Measurements from ENCODE around the gene IGSF21. TPM values are rescaled to one million over a fixed set of nuclear protein-coding genes. Genes with fewer than 3 reads are reported as not detected.
"Not testable (repeated sequence)": the region's sequence is repeated elsewhere in the genome, so short reads cannot be mapped to it uniquely, and the experiment has no call there.

IGSF21 gene
- total RNA-seq, 1 experiment from 2014 or later, result not detected

DNA sequence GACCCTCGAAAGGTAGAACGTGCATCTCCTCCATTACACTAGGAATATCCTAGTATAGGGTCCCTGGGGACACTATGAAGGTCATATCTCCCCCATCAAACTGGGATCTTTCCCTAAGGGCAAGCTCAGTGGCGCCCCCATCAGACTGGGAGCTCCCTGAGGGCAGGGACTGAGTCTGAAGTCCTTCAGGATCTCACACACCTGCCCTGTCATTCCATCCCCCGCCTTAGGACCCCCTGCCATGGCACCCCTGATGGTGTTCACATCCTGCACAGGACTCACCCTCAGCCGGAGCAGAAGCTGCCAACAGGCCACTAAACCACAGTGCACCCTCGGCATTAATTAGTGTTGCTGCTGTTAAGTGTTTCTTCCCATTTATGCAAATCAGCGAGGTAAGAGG is 50.4 kb downstream of the IGSF21 start:
- CTCF ChIA-PET, result no interaction called here
- intact Hi-C loops (cut with micrococcal nuclease; ENCODE audit: unreplicated experiment), result no loop called here
- Mint-ChIP-seq H3K4me3 (ENCODE audit: low read depth, unreplicated experiment) (no peak overlapping the region), H3K4me1 (ENCODE audit: low read depth, unreplicated experiment) (no peaks in the 10 kb centered on the region), H3K9me3 (ENCODE audit: low read depth, unreplicated experiment) (no peaks in the 10 kb centered on the region), H3K27ac (ENCODE audit: unreplicated experiment) (no peak overlapping the region), H3K27me3 (ENCODE audit: unreplicated experiment) (peaks cover 92% of the 10 kb centered on the region), H3K36me3 (ENCODE audit: insufficient read depth, unreplicated experiment) (no peaks in the 10 kb centered on the region)
- no peak for DNase-seq
- TF ChIP-seq, protein P1, sequence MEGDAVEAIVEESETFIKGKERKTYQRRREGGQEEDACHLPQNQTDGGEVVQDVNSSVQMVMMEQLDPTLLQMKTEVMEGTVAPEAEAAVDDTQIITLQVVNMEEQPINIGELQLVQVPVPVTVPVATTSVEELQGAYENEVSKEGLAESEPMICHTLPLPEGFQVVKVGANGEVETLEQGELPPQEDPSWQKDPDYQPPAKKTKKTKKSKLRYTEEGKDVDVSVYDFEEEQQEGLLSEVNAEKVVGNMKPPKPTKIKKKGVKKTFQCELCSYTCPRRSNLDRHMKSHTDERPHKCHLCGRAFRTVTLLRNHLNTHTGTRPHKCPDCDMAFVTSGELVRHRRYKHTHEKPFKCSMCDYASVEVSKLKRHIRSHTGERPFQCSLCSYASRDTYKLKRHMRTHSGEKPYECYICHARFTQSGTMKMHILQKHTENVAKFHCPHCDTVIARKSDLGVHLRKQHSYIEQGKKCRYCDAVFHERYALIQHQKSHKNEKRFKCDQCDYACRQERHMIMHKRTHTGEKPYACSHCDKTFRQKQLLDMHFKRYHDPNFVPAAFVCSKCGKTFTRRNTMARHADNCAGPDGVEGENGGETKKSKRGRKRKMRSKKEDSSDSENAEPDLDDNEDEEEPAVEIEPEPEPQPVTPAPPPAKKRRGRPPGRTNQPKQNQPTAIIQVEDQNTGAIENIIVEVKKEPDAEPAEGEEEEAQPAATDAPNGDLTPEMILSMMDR (IDR thresholded peaks at IDR 0.05; ENCODE audit: unreplicated experiment), result no peak
- BruUV-seq (replicated peaks), result no TSS peak

DNA sequence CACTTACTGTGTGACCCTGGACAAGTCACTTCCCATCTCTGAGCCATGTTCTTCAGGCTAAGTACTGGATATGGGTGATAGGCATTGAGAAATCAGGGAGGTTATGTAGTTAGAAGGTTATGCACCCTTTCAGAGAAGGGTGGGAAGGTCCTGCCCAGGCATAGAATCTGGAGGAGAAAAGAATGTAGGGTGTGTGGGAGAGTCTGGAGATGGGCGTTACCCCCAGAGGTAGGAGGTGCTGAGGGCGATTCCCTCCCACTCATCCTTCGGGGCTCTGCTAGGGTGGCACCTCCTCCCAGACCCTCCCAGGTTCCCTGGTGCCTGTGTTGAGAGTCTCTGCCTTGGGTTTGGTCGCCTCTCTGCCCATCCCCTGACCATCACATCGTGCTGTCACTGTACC is 51.1 kb downstream of the IGSF21 start:
- Mint-ChIP-seq H3K4me3 (ENCODE audit: low read depth, unreplicated experiment) (no peak overlapping the region), H3K4me1 (ENCODE audit: low read depth, unreplicated experiment) (no peaks in the 10 kb centered on the region), H3K27ac (ENCODE audit: unreplicated experiment) (no peak overlapping the region), H3K27me3 (ENCODE audit: unreplicated experiment) (peaks cover 92% of the 10 kb centered on the region), H3K36me3 (ENCODE audit: insufficient read depth, unreplicated experiment) (no peaks in the 10 kb centered on the region), H3K9me3 (ENCODE audit: low read depth, unreplicated experiment) (no peaks in the 10 kb centered on the region)
- intact Hi-C loops (cut with micrococcal nuclease; ENCODE audit: unreplicated experiment), result no loop called here
- BruUV-seq (replicated peaks), result no TSS peak
- CTCF ChIA-PET, result no interaction called here
- TF ChIP-seq, protein P1 (IDR thresholded peaks at IDR 0.05; ENCODE audit: unreplicated experiment), result no peak
- no peak for DNase-seq

DNA sequence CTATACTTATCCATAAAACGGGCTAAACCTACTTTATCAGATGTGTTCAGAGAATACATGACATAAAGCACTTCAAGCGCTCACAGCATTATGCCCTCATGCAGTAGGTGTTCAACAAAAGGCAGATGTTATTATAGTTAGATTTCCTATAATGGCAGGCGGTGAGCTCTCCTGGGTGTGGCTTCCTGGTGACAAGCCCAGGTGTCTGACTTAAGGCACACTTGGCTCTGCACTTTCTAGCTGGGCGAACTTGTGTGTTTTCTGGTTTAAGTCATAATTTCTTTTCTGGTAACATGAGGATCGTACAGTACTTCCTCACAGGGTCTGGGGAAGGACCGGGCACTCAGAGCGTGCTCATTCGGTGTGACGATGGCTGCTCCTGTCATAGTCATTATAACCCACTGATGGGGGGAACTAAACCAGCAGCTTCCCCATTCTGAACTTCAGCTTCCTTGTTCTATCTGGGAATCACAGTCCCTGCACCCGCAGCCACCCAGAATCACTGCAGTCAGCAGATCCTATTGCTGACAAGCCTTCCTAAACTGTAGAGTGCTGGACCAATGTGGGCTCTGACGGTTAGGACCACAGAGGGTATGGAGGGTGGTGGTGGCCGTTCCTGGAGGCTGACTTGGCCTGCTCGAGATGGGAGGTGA is 52.8 kb downstream of the IGSF21 start:
- Mint-ChIP-seq H3K36me3 (ENCODE audit: insufficient read depth, unreplicated experiment) (no peaks in the 10 kb centered on the region), H3K27me3 (ENCODE audit: unreplicated experiment) (peaks cover 90% of the 10 kb centered on the region), H3K9me3 (ENCODE audit: low read depth, unreplicated experiment) (no peaks in the 10 kb centered on the region), H3K4me1 (ENCODE audit: low read depth, unreplicated experiment) (no peaks in the 10 kb centered on the region), H3K27ac (ENCODE audit: unreplicated experiment) (no peak overlapping the region), H3K4me3 (ENCODE audit: low read depth, unreplicated experiment) (no peak overlapping the region)
- no peak for DNase-seq
- intact Hi-C loops (cut with micrococcal nuclease; ENCODE audit: unreplicated experiment), result no loop called here
- BruUV-seq (replicated peaks), result no TSS peak
- CTCF ChIA-PET, result no interaction called here
- TF ChIP-seq, protein P1 (IDR thresholded peaks at IDR 0.05; ENCODE audit: unreplicated experiment), result no peak

DNA sequence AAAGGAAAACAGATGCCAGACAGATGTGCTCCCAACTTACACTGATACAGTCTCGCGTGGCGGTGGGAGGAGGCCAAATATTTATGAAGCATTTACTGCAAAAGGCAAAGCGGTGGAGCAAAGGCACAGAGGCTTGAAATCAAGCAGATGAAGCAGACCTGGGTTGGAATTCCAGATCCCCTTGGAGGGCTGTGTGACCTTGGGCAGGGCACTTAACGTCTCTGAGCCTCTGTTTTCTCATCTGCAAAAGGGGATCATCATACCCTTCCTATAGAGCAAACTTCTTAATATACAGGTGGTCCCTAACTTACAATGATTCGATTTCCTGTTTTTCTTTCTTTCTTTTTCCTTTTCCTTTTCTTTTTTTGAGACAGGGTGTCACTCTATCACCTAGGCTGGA is 54.1 kb downstream of the IGSF21 start:
- H3K4me3 Mint-ChIP-seq (ENCODE audit: low read depth, unreplicated experiment), result no peak overlapping the region
- no peaks in the 10 kb centered on the region for H3K36me3 Mint-ChIP-seq (ENCODE audit: insufficient read depth, unreplicated experiment)
- CTCF ChIA-PET, result no interaction called here
- H3K4me1 Mint-ChIP-seq (ENCODE audit: low read depth, unreplicated experiment), result no peaks in the 10 kb centered on the region
- intact Hi-C loops (cut with micrococcal nuclease; ENCODE audit: unreplicated experiment), result no loop called here
- no TSS peak for BruUV-seq (replicated peaks)
- H3K27me3 Mint-ChIP-seq (ENCODE audit: unreplicated experiment), result peaks cover 93% of the 10 kb centered on the region
- TF ChIP-seq, protein P1 (IDR thresholded peaks at IDR 0.05; ENCODE audit: unreplicated experiment), result no peak
- no peak overlapping the region for H3K27ac Mint-ChIP-seq (ENCODE audit: unreplicated experiment)
- DNase-seq, result no peak
- H3K9me3 Mint-ChIP-seq (ENCODE audit: low read depth, unreplicated experiment), result no peaks in the 10 kb centered on the region

DNA sequence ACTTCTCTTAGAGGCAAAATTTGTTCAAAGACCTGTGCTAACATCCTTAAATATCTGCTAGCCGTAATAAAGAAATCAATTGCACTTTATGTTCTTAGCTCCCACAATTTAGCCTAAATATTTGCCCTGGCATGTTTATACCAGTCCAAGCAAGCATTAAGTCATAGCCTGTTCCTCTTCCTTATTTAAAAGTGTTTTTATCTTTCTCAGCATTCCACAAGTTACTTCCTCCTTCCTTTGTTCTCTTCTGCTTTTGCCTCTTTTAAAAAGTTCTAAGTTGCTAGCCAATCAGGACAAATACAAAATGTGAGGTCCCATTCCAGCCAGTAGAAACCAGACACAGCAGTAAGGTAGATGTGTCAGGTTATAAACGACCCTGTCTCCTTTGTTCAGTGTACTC is 58.0 kb downstream of the IGSF21 start:
- peaks cover 96% of the 10 kb centered on the region for H3K27me3 Mint-ChIP-seq (ENCODE audit: unreplicated experiment)
- DNase-seq; intact Hi-C loops (cut with micrococcal nuclease; ENCODE audit: unreplicated experiment); BruUV-seq (replicated peaks); CTCF ChIA-PET; H3K4me3 Mint-ChIP-seq (ENCODE audit: low read depth, unreplicated experiment); H3K36me3 Mint-ChIP-seq (ENCODE audit: insufficient read depth, unreplicated experiment); H3K9me3 Mint-ChIP-seq (ENCODE audit: low read depth, unreplicated experiment); H3K4me1 Mint-ChIP-seq (ENCODE audit: low read depth, unreplicated experiment); H3K27ac Mint-ChIP-seq (ENCODE audit: unreplicated experiment): not testable (repeated sequence)
